Stimulated activated CD4-positive, alpha-beta T cell treated with anti-CD3 and anti-CD28 coated beads, Interleukin-2, amount 100 ng/mL, for 24 hours (primary cell): ENCODE results near the gene SPAG9.

Experiments used
- DNase-seq, 2 donors: peaks; one replicate each; pipeline ENCODE4 v3.0.0-alpha.2; 2020

The SPAG9 gene

GRCh38 chr17:51029568-51030463 lies 90.9 kb downstream of the SPAG9 start:
- no peak for DNase-seq

GRCh38 chr17:51029142-51029541 lies 91.5 kb downstream of the SPAG9 start:
- no peak for DNase-seq

GRCh38 chr17:51028176-51028863 lies 92.3 kb downstream of the SPAG9 start:
- no peak for DNase-seq

- DNase-seq, result no peak
Measured at GRCh38 chr17:51018541-51018940, 102.1 kb downstream of the SPAG9 start.

GRCh38 chr17:51017270-51017669 lies 103.4 kb downstream of the SPAG9 start:
- DNase-seq, result no peak

- no peak for DNase-seq
Measured at GRCh38 chr17:51016099-51016498, 104.6 kb downstream of the SPAG9 start.

GRCh38 chr17:51015145-51015558 lies 105.5 kb downstream of the SPAG9 start:
- no peak for DNase-seq

GRCh38 chr17:51014129-51014528 lies 106.5 kb downstream of the SPAG9 start:
- no peak for DNase-seq

- no peak for DNase-seq
Measured at GRCh38 chr17:51013322-51013721, 107.3 kb downstream of the SPAG9 start.

- no peak for DNase-seq
Measured at GRCh38 chr17:51012538-51012937, 108.1 kb downstream of the SPAG9 start.

GRCh38 chr17:51010173-51010675 lies 110.4 kb downstream of the SPAG9 start:
- DNase-seq, result no peak

GRCh38 chr17:51006601-51007000 lies 114.1 kb downstream of the SPAG9 start:
- no peak for DNase-seq

- no peak for DNase-seq
Measured at GRCh38 chr17:51005768-51006167, 114.9 kb downstream of the SPAG9 start.

GRCh38 chr17:51004249-51004648 lies 116.4 kb downstream of the SPAG9 start:
- no peak for DNase-seq

GRCh38 chr17:51000835-51001638 lies 119.6 kb downstream of the SPAG9 start:
- no peak for DNase-seq

GRCh38 chr17:50995668-50996067 lies 125.0 kb downstream of the SPAG9 start:
- no peak for DNase-seq

GRCh38 chr17:50993544-50993943 lies 127.1 kb downstream of the SPAG9 start:
- no peak for DNase-seq

- DNase-seq, result no peak
Measured at GRCh38 chr17:50989149-50989548, 131.5 kb downstream of the SPAG9 start.

- DNase-seq, result no peak
Measured at GRCh38 chr17:50988427-50988826, 132.2 kb downstream of the SPAG9 start.

GRCh38 chr17:50986989-50987660 lies 133.5 kb downstream of the SPAG9 start:
- no peak for DNase-seq

- DNase-seq, result no peak
Measured at GRCh38 chr17:50981279-50981678, 139.4 kb downstream of the SPAG9 start.

GRCh38 chr17:50979524-50979927 lies 141.1 kb downstream of the SPAG9 start:
- no peak for DNase-seq
